SKM-1 treated with dmso at 0.1 percent for 144 hours (cell line): Measurements from ENCODE around the gene SWSAP1.
"Not testable (repeated sequence)": the region's sequence is repeated elsewhere in the genome, so short reads cannot be mapped to it uniquely, and the experiment has no call there.

ENCODE experiments used
- DNase-seq: peaks from one replicate; lab custom pipeline; 2025; ENCODE audit not compliant: unreplicated experiment; lab: John Stamatoyannopoulos, UW

The SWSAP1 gene

DNA sequence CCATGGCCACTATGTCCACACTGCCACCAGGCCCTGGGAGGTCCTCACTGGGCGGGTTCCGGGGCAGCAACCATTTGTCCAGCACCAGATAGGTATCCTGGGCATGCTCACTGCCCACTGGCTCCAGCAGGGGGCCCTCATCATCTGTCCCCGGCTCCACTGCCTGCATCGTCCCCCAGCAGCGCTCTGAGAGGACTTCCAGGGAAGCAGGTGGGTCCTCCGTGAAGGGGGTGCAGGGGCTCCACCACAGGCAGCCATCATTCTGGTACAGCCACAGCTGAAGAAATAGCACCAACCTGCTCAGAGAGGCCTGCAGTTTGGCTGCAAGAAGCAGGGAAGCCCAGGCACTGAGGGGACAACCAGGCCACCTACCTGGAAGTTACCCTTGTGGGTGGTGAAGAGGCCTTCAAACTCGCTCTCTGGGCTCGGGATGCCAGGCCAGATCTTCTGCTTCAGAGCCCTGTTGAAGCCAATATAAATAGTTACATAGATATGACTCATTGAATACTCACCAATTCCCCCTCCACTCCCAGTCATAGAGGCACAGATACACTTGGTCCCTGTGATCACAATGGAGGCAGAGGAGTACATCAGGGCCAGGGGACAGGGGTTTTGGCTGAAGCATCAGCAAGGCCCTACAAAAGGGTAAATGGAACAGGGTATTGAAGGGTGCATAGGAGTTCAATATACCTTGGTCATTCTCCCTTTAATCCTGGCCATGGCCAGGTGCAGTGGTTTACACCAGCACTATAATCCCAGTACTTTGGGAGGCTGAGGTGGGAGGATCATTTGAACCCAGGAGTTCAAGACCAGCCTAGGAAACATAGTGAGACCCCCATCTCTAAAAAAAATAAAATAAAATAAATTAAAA is 4.1 kb downstream of the SWSAP1 start:
- no peak for DNase-seq

DNA sequence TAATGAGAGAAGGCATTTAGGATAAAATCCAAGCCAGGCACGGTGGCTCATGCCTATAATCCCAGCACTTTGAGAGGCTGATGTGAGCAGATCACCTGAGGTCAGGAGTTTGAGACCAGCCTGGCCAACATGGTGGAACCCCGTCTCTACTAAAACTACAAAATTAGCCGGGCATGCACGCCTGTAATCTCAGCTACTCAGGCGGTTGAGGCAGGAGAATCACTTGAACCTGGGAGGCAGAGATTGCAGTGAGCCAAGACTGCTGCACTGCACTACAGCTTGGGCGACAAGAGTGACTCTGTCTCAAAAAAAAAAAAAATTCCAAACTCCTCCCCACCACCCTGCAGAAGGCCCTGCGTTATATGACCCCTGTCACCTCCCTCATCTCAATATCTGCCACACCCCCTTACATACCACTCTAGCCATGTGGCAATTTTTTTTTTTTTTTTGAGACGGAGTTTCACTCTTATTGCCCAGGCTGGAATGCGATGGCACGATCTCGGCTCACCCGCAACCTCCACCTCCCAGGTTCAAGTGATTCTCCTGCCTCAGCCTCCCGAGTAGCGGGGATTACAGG is 4.9 kb downstream of the SWSAP1 start:
- not testable (repeated sequence) for DNase-seq

GRCh38 chr19:11379857-11380350 is 5.4 kb downstream of the SWSAP1 start:
- no peak for DNase-seq

DNA sequence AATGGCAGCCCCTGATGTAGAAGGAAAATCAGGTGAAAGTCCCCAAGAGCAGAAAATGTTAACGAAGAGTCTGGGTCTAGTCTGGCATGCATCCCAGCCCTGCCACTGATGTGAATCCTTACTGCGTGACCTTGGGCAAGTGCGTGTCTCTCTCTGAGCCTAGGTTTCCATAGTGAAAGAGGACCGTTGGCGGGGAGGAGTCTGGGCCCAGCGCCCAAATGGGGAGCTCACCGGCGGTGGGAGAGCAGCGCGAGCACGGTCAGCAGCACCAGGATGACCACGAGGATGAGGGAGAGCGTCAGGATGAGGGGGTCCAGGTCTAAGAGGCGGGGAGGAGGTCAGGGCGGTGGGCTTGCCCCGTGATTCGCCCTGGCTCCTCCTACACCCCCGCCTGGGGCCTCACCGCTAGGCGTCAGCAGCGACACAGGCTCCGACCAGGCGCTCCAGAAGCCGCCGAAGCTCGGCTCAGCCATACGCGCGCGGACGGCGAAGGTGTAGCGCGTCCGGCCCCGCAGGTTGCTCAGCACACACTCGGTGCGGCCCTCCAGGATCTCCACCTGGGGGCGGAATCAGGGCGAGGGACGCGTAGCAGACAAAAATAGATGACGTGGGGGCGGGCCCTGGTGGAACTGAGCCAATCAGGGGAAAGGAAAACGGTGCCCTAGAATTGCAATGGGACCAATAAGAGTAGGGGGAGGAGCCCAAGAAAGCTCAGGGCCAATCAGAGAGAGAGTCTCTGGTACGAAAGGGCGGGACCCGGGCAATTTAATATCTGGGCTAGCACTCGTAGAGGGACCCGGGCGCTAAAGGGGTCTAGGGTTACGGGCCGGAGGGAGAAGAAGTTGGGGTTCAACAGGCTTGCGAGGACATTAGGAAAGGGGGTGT is 6.4 kb downstream of the SWSAP1 start:
- DNase-seq, result peak; percentile 98

GRCh38 chr19:11382898-11383705 is 8.6 kb downstream of the SWSAP1 start:
- no peak for DNase-seq

GRCh38 chr19:11383706-11384048 is 9.2 kb downstream of the SWSAP1 start:
- no peak for DNase-seq

DNA sequence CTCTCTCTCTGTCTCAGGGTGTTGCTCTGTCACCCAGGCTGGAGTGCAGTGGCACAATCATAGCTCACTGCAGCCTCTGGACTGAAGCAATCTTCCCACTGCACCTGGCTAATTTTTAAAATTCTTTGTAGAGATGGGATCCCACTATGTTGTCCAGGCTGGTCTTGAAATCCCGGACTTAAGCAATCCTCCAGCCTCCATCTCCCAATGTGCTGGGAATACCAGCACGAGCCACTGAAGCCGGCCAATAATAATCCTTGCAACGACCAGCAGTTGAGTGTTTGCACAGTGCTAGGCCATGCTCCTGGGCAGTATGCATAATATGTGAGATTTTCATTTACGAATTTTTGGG is 10.3 kb downstream of the SWSAP1 start:
- DNase-seq, result no peak

DNA sequence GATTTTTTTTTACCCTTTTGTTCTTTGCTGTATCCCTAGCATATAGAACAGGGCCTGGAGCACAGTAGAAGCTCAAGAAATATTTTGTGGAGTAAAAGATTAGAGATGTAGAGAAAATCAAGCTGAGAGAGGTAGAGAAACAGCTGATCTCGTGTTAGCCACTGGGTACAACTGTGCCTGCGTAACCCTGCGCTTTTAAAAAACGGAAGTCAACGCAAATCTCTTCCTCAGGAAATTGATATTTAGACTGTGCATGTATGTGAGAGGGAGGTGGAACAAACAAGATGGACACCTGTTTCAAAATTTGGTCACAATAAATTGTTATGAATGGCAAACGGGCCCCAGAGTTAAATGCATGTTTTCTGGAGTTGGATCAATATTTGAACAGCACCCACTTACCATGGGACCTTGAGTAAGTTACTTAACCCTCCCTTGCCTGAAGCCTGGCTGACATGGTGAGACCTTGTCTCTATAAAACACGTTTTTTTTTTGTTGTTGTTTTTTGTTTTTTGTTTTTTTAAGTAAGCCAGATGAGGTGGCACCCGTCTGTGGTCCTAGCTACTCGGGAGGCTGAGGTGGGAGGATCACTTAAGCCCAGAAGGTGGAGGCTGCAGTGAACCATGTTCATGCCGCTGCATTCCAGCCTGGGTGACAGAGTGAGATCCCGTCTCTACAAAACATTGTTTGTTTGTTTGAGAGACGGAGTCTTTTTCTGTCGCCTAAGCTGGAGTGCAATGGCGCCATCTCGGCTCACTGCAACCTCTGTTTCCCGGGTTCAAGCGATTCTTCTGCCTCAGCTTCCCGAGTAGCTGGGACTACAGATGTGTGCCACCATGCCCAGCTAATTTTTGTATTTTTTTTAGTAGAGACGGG is 12.9 kb downstream of the SWSAP1 start:
- no peak for DNase-seq

DNA sequence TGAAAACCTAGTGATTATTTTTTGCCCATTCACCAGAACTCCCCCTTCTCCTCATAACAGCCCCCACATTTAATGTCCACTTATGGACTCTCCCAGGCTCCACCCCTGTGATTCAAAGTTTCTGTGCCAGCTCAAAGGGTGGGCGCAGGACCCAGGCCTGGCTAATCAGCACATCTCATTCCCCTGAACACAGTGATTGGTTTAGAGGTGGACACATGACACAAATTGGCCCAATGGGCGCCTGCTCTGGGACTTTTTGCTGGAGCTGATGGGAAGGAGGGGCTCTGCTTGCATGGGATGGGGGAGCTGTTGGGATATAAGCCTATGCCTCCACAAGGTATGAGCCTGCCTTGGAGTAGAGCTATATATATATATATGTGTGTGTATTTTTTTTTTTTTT is 15.9 kb downstream of the SWSAP1 start:
- DNase-seq, result no peak

- DNase-seq, result no peak
Measured at GRCh38 chr19:11390933-11391680, 16.6 kb downstream of the SWSAP1 start.

DNA sequence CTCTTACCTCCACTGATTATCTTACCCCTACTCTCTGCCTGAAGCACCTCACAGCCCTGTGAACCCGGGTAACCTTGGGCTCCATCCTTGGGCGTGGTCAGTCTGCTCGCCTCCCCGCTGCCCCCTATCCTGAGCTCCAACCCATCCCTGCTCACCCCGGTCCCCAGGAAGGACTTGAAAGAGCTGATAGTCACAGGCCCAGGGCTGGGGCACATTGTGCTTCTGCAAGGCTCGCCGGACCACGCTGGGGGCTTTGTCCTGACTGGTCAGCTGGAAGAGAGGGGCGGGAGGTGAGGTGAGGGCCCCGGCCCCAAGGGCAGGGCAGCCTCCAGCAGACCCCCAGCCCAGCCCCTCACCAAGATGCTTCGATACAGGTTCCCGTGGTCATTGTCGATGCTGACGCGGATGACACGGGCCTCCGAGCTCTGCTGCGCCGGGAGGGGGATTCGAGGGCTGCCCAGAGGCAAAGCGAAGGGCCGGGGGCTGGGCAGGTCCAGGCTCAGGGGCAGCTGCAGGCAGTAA is 22.7 kb downstream of the SWSAP1 start:
- no peak for DNase-seq

DNA sequence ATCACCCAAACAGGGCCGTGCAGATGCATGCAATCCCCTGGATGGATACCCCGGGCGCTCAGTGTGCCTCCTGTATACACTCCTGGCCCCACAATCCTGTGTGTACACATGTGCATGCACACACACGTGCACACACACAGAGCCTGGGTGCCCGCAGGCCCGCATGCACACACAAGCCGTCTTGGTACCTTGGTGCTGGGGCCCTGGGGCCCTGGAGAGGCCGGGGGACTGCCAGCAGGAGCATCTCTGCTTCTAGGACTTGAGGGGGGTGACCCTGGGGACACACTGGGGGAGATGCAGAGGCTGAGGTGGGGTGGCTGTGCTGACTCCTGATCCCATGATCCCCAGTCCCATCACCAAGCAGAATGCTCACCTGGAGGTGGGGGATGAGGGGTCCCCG is 25.2 kb downstream of the SWSAP1 start:
- no peak for DNase-seq

DNA sequence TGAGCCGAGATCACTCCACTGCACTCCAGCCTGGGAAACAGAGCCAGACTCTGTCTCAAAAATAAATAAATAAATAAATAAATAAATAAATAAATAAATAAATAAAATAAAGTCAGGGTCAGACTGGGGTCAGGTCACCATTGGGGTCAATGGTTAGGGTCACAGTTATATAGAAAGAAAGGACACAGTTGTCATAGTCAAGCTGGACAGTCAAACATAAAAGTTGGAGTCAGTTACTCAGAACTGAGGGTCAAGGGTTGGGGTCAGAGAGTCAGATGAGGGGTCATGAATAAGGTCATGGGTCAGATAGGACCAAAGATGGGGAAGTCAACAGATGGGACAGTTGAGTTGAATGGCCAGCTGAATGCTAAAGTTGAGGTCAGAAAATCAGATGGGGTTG is 26.3 kb downstream of the SWSAP1 start:
- DNase-seq, result no peak

DNA sequence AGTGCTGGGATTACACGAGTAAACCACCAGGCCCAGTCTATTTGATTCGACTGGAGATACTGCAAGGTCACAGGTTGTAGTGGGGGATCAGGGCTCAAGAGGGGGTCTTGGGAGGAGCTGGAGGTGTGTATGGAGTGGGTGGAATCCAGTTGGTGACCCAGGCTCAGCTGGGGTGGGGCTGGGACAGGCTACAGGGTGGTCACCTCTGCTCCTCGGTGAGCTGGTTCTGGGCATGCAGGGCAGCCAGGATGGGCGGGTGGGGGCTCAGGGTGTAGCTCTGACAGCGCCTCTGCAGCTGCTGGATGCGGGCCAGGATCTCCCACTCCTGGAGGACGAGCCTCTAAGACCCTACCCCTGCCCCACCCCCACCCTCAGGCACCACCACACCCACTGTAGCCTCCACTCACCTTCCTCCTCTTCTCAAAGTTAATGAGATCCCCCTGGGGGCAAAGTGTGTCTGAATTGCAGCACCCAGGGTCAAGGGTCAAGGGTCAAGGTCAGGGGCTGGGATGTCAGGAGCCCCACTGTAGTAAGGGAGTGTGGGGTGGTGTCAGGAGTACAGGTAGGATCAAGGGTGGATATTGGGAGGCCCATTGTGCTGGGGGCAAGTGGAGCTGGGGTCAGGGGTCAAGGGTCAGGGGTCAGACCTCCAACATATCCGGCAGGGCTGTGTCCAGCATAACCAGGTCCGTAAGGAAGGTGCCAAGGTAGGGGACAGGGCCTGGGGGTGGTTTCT is 27.5 kb downstream of the SWSAP1 start:
- DNase-seq, result no peak

DNA sequence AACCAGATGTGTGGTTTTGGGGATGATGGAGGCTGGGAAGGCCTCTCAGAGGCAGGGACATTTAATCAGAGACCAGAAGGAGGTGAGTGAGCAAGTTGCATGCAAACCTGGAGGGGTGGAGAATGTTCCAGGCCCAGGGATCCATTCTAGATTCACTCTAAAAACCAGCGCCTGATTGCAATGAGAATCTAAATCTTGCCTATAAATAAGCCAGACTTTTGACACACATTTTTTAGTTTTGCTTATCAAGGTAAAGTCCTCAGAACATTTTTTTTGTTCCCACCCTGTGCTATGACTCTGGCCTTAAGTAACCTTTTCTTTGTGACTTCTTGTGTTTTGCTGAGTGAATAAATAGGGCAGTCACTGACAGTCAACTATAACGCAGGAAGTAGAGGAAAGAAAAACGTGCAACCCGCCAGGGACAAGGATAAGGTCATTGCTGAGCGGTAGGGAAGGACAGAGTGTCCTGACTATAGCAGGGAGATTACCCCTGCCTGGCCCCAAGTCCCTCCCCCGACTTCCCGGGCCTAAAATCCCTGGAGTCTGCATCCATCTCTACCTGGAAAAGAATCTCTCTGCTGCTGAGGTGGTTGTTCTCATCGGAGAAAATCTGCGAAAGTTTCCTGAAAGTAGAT is 30.2 kb downstream of the SWSAP1 start:
- no peak for DNase-seq

DNA sequence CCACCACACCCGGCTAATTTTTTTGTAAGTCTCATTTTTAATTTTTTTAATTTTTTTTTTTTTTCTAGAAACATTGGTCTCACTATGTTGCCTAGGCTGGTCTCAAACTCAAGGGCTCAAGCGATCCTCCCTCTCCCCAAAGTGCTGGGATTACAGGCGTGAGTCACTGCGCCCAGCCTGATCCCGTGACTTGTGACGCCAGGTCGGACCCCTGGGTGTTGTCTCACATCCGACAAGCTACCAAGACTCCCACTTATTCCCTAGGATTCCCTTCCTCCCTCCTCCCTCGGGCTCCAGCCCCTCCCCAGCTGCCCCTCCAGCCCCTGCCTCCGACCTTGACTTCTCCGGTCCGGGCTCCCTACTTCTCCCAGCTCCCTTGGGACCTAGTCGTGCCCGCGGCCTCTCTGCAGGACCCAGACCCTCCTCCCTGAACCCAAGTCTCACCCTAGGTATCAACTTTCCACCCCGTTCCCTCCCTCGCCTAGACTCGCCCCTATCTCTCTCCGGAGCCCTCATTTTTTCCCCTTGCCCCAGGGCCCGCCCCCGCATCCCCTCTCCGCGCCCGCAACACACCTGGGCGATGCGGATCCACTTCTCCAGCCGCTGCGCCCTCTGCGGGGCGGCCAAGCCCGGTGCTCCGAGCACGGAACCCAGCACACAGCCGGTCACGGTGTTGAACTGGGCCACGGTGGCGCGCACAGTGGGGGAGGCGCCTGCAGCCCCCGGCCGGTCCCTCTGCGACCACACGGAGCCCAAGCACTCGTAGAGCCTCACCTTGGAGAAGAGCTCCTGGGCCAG is 31.6 kb downstream of the SWSAP1 start:
- no peak for DNase-seq

DNA sequence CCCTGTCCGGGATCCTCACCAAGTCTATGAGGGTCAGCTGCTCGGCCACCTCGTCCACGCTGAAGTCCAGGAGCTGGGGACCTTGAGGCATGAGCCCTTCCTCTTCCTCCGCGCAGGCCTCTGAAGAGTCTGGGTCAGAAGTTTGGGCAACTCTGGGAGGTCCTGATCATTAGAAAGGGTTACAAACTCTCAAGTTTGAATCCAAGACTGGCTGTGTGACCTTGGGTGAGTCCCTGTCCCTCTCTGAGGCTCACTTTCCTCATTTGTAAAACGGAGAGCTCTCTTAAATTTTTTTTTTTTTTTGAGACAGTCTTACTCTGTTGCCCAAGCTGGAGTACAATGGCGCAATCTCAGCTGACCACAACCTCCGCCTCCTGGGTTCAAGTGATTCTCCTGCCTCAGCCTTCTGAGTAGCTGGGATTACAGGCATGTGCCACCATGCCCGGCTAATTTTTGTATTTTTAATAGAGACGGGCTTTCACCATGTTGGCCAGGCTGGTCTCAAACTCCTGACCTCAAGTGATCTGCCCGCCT is 32.3 kb downstream of the SWSAP1 start:
- peak; percentile 44 for DNase-seq
